Progenitor cell of endocrine pancreas (in vitro differentiated cells): ENCODE data around the gene UNK. TPM values are rescaled to one million over a fixed set of nuclear protein-coding genes. Genes with fewer than 3 reads are reported as not detected.
"Not testable (repeated sequence)": the region's sequence is repeated elsewhere in the genome, so short reads cannot be mapped to it uniquely, and the experiment has no call there.

Experiments
- DNase-seq: peaks from one replicate; pipeline ENCODE4 v3.0.0; 2021; ENCODE audit warnings: low spot score; ENCODE audit not compliant: unreplicated experiment
- H3K27ac Mint-ChIP-seq: 2 replicates; pipeline ENCODE4 v1.8.0; 2021; ENCODE audit warnings: mild to moderate bottlenecking, moderate library complexity, mixed read lengths
- H3K27me3 Mint-ChIP-seq: 2 replicates; pipeline ENCODE4 v1.8.0; 2021; ENCODE audit warnings: mixed read lengths
- H3K36me3 Mint-ChIP-seq: 2 replicates; pipeline ENCODE4 v1.8.0; 2022; ENCODE audit warnings: mixed read lengths; ENCODE audit not compliant: insufficient read depth
- H3K4me1 Mint-ChIP-seq: 2 replicates; pipeline ENCODE4 v1.8.0; 2021; ENCODE audit warnings: low read depth, mixed read lengths
- H3K4me3 Mint-ChIP-seq: 2 replicates; pipeline ENCODE4 v1.8.0; 2021; ENCODE audit warnings: low read depth, mild to moderate bottlenecking, moderate library complexity, mixed read lengths
- H3K9me3 Mint-ChIP-seq: 2 replicates; pipeline ENCODE4 v1.8.0; 2021; ENCODE audit warnings: low read depth, mixed read lengths
- total RNA-seq: library from RNA; stranded (reverse); gene quantifications from 2 replicates; pipeline ENCODE4 v1.2.1, GENCODE V29; 2021
- TF ChIP-seq, protein P1 (sequence below): fragments of 200-600 bp; sonication (generic); IDR thresholded peaks from one replicate; pipeline ENCODE4 v1.5.0; 2021; ENCODE audit warnings: antibody characterized with exemption, mild to moderate bottlenecking; ENCODE audit not compliant: unreplicated experiment

Gene UNK
- total RNA-seq, 1 donor from 2014 or later: 72.8 TPM

DNA sequence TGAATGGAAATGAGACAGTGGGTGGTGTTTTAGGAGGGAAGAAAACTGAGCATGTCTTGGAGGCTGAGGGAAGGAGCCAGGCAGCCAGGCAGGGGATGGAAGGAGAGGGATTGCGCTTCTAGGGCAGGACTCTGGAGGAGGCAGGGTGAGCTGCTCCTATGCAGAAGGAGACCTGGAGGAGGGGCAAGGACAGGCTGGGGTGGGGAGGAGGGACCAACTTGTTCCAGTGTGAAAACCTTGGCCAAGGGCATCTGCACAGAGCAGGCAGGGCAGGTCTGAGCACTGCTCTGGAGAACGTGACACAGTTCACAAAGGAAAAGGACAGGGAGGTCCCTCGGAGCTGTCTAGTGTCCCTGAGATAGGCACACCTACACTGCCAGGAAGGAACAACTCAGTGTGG, 25.1 kb upstream of the UNK start:
- Mint-ChIP-seq H3K4me1 (peaks cover 6% of the 10 kb centered on the region), H3K27ac (peak overlapping the region; percentile 13), H3K4me3 (no peak overlapping the region), H3K36me3 (no peaks in the 10 kb centered on the region), H3K27me3 (peaks cover 10% of the 10 kb centered on the region), H3K9me3 (no peaks in the 10 kb centered on the region)
- DNase-seq: no peak
- TF ChIP-seq, protein P1, sequence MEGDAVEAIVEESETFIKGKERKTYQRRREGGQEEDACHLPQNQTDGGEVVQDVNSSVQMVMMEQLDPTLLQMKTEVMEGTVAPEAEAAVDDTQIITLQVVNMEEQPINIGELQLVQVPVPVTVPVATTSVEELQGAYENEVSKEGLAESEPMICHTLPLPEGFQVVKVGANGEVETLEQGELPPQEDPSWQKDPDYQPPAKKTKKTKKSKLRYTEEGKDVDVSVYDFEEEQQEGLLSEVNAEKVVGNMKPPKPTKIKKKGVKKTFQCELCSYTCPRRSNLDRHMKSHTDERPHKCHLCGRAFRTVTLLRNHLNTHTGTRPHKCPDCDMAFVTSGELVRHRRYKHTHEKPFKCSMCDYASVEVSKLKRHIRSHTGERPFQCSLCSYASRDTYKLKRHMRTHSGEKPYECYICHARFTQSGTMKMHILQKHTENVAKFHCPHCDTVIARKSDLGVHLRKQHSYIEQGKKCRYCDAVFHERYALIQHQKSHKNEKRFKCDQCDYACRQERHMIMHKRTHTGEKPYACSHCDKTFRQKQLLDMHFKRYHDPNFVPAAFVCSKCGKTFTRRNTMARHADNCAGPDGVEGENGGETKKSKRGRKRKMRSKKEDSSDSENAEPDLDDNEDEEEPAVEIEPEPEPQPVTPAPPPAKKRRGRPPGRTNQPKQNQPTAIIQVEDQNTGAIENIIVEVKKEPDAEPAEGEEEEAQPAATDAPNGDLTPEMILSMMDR: no peak

DNA sequence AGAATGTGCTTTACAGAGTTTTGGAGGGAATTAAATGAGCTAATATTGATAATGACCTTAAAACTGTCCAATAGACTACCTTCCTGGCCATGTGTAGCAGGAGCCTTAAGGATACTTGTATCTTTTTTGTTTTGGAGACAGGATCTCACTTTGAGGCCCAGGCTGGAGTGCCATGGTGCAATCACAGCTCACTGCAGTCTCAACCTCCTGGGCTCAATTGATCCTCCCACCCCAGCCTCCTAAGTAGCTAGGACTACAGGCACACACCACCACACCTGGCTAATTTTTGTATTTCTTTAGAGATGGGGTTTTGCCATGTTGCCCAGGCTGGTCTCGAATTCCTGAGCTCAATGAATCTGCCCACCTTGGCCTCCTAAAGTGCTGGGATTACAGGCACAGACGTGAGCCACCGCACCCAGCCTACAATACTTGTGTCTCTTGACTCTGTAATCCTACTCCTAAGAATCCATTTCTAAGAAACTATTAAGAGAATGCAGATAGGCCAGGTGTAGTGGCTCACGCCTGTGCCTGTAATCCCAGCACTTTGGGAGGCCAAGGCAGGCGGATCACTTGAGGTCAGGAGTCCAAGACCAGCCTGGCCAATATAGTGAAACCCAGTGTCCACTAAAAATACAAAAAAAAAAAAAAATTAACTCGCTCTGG, 24.5 kb upstream of the UNK start:
- H3K36me3 Mint-ChIP-seq, H3K9me3 Mint-ChIP-seq, H3K27ac Mint-ChIP-seq, H3K4me3 Mint-ChIP-seq, H3K27me3 Mint-ChIP-seq, DNase-seq, H3K4me1 Mint-ChIP-seq: not testable (repeated sequence)

- peaks cover 3% of the 10 kb centered on the region for H3K4me1 Mint-ChIP-seq
- no peaks in the 10 kb centered on the region for H3K9me3 Mint-ChIP-seq
- H3K27ac Mint-ChIP-seq: peak overlapping the region; percentile 62
- H3K4me3 Mint-ChIP-seq: no peak overlapping the region
- peaks cover 5% of the 10 kb centered on the region for H3K27me3 Mint-ChIP-seq
- DNase-seq: no peak
- TF ChIP-seq, protein P1: no peak
- no peaks in the 10 kb centered on the region for H3K36me3 Mint-ChIP-seq
These were observed 21.9 kb upstream of the UNK start for GRCh38 chr17:75762513-75763268.

GRCh38 chr17:75763269-75763607, 21.4 kb upstream of the UNK start:
- H3K9me3 Mint-ChIP-seq: no peaks in the 10 kb centered on the region
- H3K4me3 Mint-ChIP-seq: peak overlapping the region; percentile 16
- H3K27me3 Mint-ChIP-seq: peaks cover 5% of the 10 kb centered on the region
- peaks cover 3% of the 10 kb centered on the region for H3K4me1 Mint-ChIP-seq
- DNase-seq: no peak
- no peaks in the 10 kb centered on the region for H3K36me3 Mint-ChIP-seq
- TF ChIP-seq, protein P1: no peak
- no peak overlapping the region for H3K27ac Mint-ChIP-seq

DNA sequence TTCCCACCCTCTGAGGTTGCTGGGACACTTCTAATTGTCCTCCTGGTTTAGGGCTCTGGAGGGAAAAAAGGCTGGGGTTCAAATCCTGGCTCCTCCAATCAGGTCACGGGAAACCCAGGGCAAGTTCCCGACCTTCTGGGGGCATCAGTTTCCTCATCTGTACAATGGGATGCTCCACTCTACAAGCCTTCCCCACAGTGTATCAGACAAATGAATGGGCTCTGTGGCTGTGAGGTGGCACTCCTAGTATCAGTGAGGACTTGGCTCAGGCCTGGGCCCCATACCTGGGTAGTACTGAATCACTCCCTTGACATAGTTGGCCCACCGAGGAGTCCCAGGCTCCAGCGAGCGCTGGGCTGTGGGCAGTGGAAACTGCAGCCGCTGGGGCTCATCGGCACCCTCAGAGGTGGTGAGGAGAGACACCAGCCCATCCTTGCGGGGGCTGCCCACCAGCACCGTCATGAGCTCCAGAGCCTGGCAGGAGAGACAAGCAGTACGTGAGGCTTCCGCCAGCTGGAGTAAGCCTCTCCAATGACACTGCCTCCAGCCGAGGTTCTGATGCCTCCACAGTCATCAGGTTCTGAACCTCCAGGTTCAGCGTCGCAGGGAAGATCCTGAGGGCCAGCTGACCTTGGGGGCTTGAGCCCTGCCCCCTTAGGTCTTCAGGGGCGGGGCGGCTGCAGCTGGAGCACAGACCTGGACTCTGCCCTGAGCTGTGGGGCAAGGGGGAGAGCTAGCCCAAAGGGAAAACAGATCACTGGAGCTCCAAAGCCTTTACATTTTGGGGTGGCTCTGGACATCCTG, 20.8 kb upstream of the UNK start:
- H3K9me3 Mint-ChIP-seq: no peaks in the 10 kb centered on the region
- peaks cover 3% of the 10 kb centered on the region for H3K4me1 Mint-ChIP-seq
- H3K4me3 Mint-ChIP-seq: peak overlapping the region; percentile 59
- no peak for DNase-seq
- peaks cover 5% of the 10 kb centered on the region for H3K27me3 Mint-ChIP-seq
- TF ChIP-seq, protein P1: no peak
- no peak overlapping the region for H3K27ac Mint-ChIP-seq
- H3K36me3 Mint-ChIP-seq: no peaks in the 10 kb centered on the region
